ENCODE data around the gene PPP4R3A.

GRCh38 chr14:91519239-91520036 is 9.3 kb upstream of the PPP4R3A start:
- TF ChIP-seq CTCF (conservative IDR thresholded peaks at IDR 0.05; ENCODE audit: low read length) (no peak), EZH2phosphoT487 (IDR thresholded peaks at IDR 0.05; ENCODE audit: borderline replicate concordance, low read depth, low read length) (no peak)

All from OCI-LY7 (cell line).